EH (cell line): ENCODE data around the gene USP31.
"Not testable (repeated sequence)": the region's sequence is repeated elsewhere in the genome, so short reads cannot be mapped to it uniquely, and the experiment has no call there.

Source experiments
- DNase-seq: peaks from one replicate; pipeline ENCODE4 v3.0.0-alpha.2; 2015; ENCODE audit warnings: low read depth

Gene USP31

GRCh38 chr16:23160082-23160481, 10.8 kb upstream of the USP31 start:
- no peak for DNase-seq

- DNase-seq = no peak
Measured at GRCh38 chr16:23158114-23158513, 8.9 kb upstream of the USP31 start.

GRCh38 chr16:23156946-23157460, 7.8 kb upstream of the USP31 start:
- DNase-seq = no peak

- DNase-seq = no peak
Measured at GRCh38 chr16:23156110-23156509, 6.9 kb upstream of the USP31 start.

- peak; percentile 14 for DNase-seq
Measured at GRCh38 chr16:23155445-23156049, 6.3 kb upstream of the USP31 start.

- no peak for DNase-seq
Measured at GRCh38 chr16:23152386-23153178, 3.3 kb upstream of the USP31 start.

- no peak for DNase-seq
Measured at GRCh38 chr16:23149993-23150364, 727 bp upstream of the USP31 start.

- DNase-seq = peak; percentile 51
Measured at GRCh38 chr16:23148513-23149266, 562 bp downstream of the USP31 start.

GRCh38 chr16:23148166-23148512, 1.1 kb downstream of the USP31 start:
- no peak for DNase-seq

GRCh38 chr16:23147666-23148065, 1.6 kb downstream of the USP31 start:
- DNase-seq = no peak

GRCh38 chr16:23146877-23147601, 2.2 kb downstream of the USP31 start:
- DNase-seq = no peak

- DNase-seq = peak; percentile 67
Measured at GRCh38 chr16:23145608-23146007, 3.6 kb downstream of the USP31 start.

- no peak for DNase-seq
Measured at GRCh38 chr16:23145186-23145585, 4.1 kb downstream of the USP31 start.

- DNase-seq = not testable (repeated sequence)
Measured at GRCh38 chr16:23144393-23144792, 4.9 kb downstream of the USP31 start.

GRCh38 chr16:23143391-23143790, 5.9 kb downstream of the USP31 start:
- DNase-seq = no peak

GRCh38 chr16:23141959-23142740, 7.1 kb downstream of the USP31 start:
- DNase-seq = no peak

- DNase-seq = no peak
Measured at GRCh38 chr16:23141500-23141899, 7.8 kb downstream of the USP31 start.

GRCh38 chr16:23141033-23141432, 8.2 kb downstream of the USP31 start:
- DNase-seq = no peak

GRCh38 chr16:23140107-23140506, 9.1 kb downstream of the USP31 start:
- DNase-seq = no peak

GRCh38 chr16:23137818-23138217, 11.4 kb downstream of the USP31 start:
- DNase-seq = no peak

GRCh38 chr16:23137256-23137655, 12.0 kb downstream of the USP31 start:
- no peak for DNase-seq
